Measurements from ENCODE around the gene PAK4.

DNA sequence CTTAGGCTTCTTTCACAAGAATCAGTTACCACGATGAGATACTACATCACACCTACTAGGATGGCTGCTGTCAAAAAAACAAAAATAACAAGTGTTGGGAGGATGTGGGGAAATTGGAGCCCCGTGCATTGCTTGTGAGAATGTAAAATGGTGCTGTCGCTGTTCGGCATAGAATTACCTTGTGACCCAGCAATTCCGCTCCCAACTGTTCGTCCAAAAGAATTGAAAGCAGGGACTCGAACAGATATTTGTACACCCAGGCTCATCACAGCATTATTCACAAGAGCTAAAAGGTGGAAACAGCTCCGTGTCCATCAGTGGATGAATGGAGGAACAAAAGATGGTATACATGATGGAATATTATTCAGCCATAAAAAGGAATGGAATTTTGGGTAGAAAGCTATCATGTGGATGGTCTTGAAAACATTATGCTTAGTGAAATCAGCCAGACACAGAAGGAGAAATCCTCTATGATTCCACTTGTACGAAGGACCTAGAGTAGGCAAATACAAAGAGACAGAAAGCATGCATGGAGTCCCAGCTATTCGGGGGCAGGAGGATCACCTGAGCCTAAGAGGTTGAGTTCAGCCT, 23.4 kb downstream of the PAK4 start:
- no peak for TF ChIP-seq POLR2A (IDR thresholded peaks at IDR 0.05)
- TF ChIP-seq, protein P1, sequence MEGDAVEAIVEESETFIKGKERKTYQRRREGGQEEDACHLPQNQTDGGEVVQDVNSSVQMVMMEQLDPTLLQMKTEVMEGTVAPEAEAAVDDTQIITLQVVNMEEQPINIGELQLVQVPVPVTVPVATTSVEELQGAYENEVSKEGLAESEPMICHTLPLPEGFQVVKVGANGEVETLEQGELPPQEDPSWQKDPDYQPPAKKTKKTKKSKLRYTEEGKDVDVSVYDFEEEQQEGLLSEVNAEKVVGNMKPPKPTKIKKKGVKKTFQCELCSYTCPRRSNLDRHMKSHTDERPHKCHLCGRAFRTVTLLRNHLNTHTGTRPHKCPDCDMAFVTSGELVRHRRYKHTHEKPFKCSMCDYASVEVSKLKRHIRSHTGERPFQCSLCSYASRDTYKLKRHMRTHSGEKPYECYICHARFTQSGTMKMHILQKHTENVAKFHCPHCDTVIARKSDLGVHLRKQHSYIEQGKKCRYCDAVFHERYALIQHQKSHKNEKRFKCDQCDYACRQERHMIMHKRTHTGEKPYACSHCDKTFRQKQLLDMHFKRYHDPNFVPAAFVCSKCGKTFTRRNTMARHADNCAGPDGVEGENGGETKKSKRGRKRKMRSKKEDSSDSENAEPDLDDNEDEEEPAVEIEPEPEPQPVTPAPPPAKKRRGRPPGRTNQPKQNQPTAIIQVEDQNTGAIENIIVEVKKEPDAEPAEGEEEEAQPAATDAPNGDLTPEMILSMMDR (IDR thresholded peaks at IDR 0.05) = no peak
- no peak for TF ChIP-seq EP300 (IDR thresholded peaks at IDR 0.05)

Measured in suprapubic skin (tissue), 3 donors.